Ishikawa (cell line): ENCODE data around the gene FMN2.

Experiments
- CEBPB ChIP-seq: IDR thresholded peaks from 2 replicates; pipeline ENCODE4 v1.6.1; 2012
- CREB1 ChIP-seq: IDR thresholded peaks from 2 replicates; pipeline ENCODE4 v1.6.1; 2012; ENCODE audit warnings: low read depth
- EGR1 ChIP-seq: IDR thresholded peaks from 2 replicates; pipeline ENCODE4 v1.6.1; 2012
- EP300 ChIP-seq: IDR thresholded peaks from 2 replicates; pipeline ENCODE4 v1.6.1; 2012; ENCODE audit warnings: borderline replicate concordance
- FOXM1 ChIP-seq: IDR thresholded peaks from 2 replicates; pipeline ENCODE4 v1.6.1; 2012; ENCODE audit warnings: low read depth, borderline replicate concordance
- MAX ChIP-seq: IDR thresholded peaks from 2 replicates; pipeline ENCODE4 v1.6.1; 2012
- NFIC ChIP-seq: IDR thresholded peaks from 2 replicates; pipeline ENCODE4 v1.6.1; 2012
- RAD21 ChIP-seq: IDR thresholded peaks from 2 replicates; pipeline ENCODE4 v1.6.1; 2012; ENCODE audit warnings: low read depth
- REST ChIP-seq: IDR thresholded peaks from 2 replicates; pipeline ENCODE4 v1.6.1; 2012; ENCODE audit warnings: low read depth, mild to moderate bottlenecking
- TAF1 ChIP-seq: IDR thresholded peaks from 2 replicates; pipeline ENCODE4 v1.6.1; 2012; ENCODE audit warnings: low read depth, mild to moderate bottlenecking
- TCF12 ChIP-seq: IDR thresholded peaks from 2 replicates; pipeline ENCODE4 v1.6.1; 2012; ENCODE audit warnings: low read depth
- TEAD4 ChIP-seq: IDR thresholded peaks from 2 replicates; pipeline ENCODE4 v1.6.1; 2012
- USF1 ChIP-seq: IDR thresholded peaks from 2 replicates; pipeline ENCODE4 v1.6.1; 2012
- YY1 ChIP-seq: IDR thresholded peaks from 2 replicates; pipeline ENCODE4 v1.6.1; 2012; ENCODE audit warnings: low read depth
- ZBTB7A ChIP-seq: IDR thresholded peaks from 2 replicates; pipeline ENCODE4 v1.6.1; 2012; ENCODE audit warnings: low read depth

FMN2 gene

GRCh38 chr1:240092301-240093119, 827 bp downstream of the FMN2 start:
- TF ChIP-seq REST: peak; percentile 64
- TF ChIP-seq TAF1: no peak

GRCh38 chr1:240093120-240093961, 1.7 kb downstream of the FMN2 start:
- TF ChIP-seq EP300: no peak
- TF ChIP-seq CEBPB: no peak
- no peak for TF ChIP-seq USF1
- no peak for TF ChIP-seq ZBTB7A
- TF ChIP-seq CREB1: no peak
- no peak for TF ChIP-seq YY1
- TF ChIP-seq TAF1: no peak
- no peak for TF ChIP-seq FOXM1
- TF ChIP-seq TCF12: no peak
- no peak for TF ChIP-seq MAX
- no peak for TF ChIP-seq EGR1
- TF ChIP-seq RAD21: no peak
- TF ChIP-seq REST: no peak
- TF ChIP-seq NFIC: no peak
- TF ChIP-seq TEAD4: no peak

- TF ChIP-seq REST: no peak
- no peak for TF ChIP-seq CREB1
- no peak for TF ChIP-seq ZBTB7A
- no peak for TF ChIP-seq TAF1
- no peak for TF ChIP-seq NFIC
Observed at GRCh38 chr1:240094041-240094722, 2.5 kb downstream of the FMN2 start.

- TF ChIP-seq USF1: no peak
- no peak for TF ChIP-seq FOXM1
- no peak for TF ChIP-seq RAD21
- no peak for TF ChIP-seq NFIC
Observed at GRCh38 chr1:240096974-240097373, 5.3 kb downstream of the FMN2 start.

- no peak for TF ChIP-seq TCF12
- no peak for TF ChIP-seq FOXM1
- no peak for TF ChIP-seq REST
- no peak for TF ChIP-seq USF1
- TF ChIP-seq EGR1: no peak
- TF ChIP-seq EP300: no peak
- TF ChIP-seq MAX: no peak
- TF ChIP-seq ZBTB7A: no peak
- no peak for TF ChIP-seq TAF1
- TF ChIP-seq YY1: no peak
- no peak for TF ChIP-seq CREB1
- TF ChIP-seq NFIC: no peak
- no peak for TF ChIP-seq RAD21
Observed at GRCh38 chr1:240098534-240098933, 6.9 kb downstream of the FMN2 start.
